Common myeloid progenitor, CD34-positive (primary cell): ENCODE results near the gene SLX9.

Experiments
- CTCF ChIA-PET: fragments of 350-600 bp; sonication (Branson Sonifier 250); formaldehyde crosslinking; loops from one replicate; lab custom pipeline; 2021; ENCODE audit warnings: antibody characterized with exemption; lab: Charles Lee
- POLR2A ChIA-PET: fragments of 350-600 bp; sonication (Branson Sonifier 250); formaldehyde crosslinking; loops from one replicate; lab custom pipeline; 2021; ENCODE audit warnings: antibody characterized with exemption; lab: Charles Lee
- DNase-seq, 3 donors: peaks; one replicate each; pipeline versions ENCODE4 v3.0.0 to v3.0.0-alpha.2; 2013
- H3K27ac ChIP-seq, 2 experiments: 1 replicate in 1 of 2; 2 replicates in 1 of 2; pipeline ENCODE4 v1.7.0; 2013; ENCODE audit warnings: inconsistent platforms in 2 of 2, low read length in 2 of 2, mild to moderate bottlenecking in 2 of 2, low read depth in 1 of 2, moderate library complexity in 1 of 2; ENCODE audit not compliant: severe bottlenecking in 2 of 2, insufficient read depth in 1 of 2, poor library complexity in 1 of 2
- H3K27me3 ChIP-seq, 5 experiments: replicated peaks in 2 of 5; 1 replicate in 3 of 5; 2 replicates in 2 of 5; pipeline versions ENCODE4 v1.6.1 to v1.7.0; 2013; ENCODE audit warnings: low read length in 4 of 5, mild to moderate bottlenecking in 2 of 5, moderate library complexity in 2 of 5, inconsistent platforms in 1 of 5; ENCODE audit not compliant: insufficient read depth in 5 of 5, control insufficient read depth in 4 of 5
- H3K36me3 ChIP-seq, 4 experiments: 1 replicate in 2 of 4; 2 replicates in 2 of 4; pipeline versions ENCODE4 v1.6.1 to v1.7.0; 2013; ENCODE audit warnings: low read length in 3 of 4, control low read depth in 1 of 4, mild to moderate bottlenecking in 1 of 4; ENCODE audit not compliant: control insufficient read depth in 4 of 4, insufficient read depth in 4 of 4
- H3K4me1 ChIP-seq, 4 experiments: 1 replicate in 3 of 4; 2 replicates in 1 of 4; pipeline versions ENCODE4 v1.6.1 to v1.7.1; 2013; ENCODE audit warnings: low read length in 3 of 4, mild to moderate bottlenecking in 3 of 4, control low read depth in 1 of 4, inconsistent platforms in 1 of 4, moderate library complexity in 1 of 4; ENCODE audit not compliant: control insufficient read depth in 4 of 4, insufficient read depth in 4 of 4; ENCODE audit errors: control extremely low read depth in 1 of 4
- H3K4me3 ChIP-seq, 7 experiments: 1 replicate in 4 of 7; 2 replicates in 3 of 7; pipeline versions ENCODE4 v1.5.1 to v1.7.0; 2013; ENCODE audit warnings: mild to moderate bottlenecking in 7 of 7, low read length in 6 of 7, moderate library complexity in 6 of 7, inconsistent platforms in 2 of 7, low read depth in 2 of 7, control low read depth in 1 of 7; ENCODE audit not compliant: insufficient read depth in 4 of 7, control insufficient read depth in 1 of 7; ENCODE audit errors: extremely low read depth in 1 of 7
- H3K9me3 ChIP-seq, 5 experiments: 1 replicate in 4 of 5; 2 replicates in 1 of 5; pipeline versions ENCODE4 v1.6.1 to v1.7.1; 2013; ENCODE audit warnings: low read length in 4 of 5, mild to moderate bottlenecking in 2 of 5, inconsistent platforms in 1 of 5, low read depth in 1 of 5, moderate library complexity in 1 of 5; ENCODE audit not compliant: control insufficient read depth in 4 of 5, insufficient read depth in 2 of 5; ENCODE audit errors: control extremely low read depth in 1 of 5
- WGBS: methylation state at CpG from one replicate; pipeline ENCODE4 v1.1.5; 2013; ENCODE audit not compliant: insufficient coverage; 5-methylcytosine and 5-hydroxymethylcytosine counted together

Gene SLX9

GRCh38 chr21:44987886-44988606 lies 48.2 kb downstream of the SLX9 start:
- Histone ChIP-seq H3K9me3 (no peaks in the 10 kb centered on the region), H3K36me3 (no peaks in the 10 kb centered on the region), H3K4me3 (no peak overlapping the region), H3K27me3 (peaks cover 0 to 3% (median 0%) of the 10 kb centered on the region in 5 experiments), H3K27ac (no peak overlapping the region), H3K4me1 (peaks cover 0 to 11% (median 0%) of the 10 kb centered on the region in 4 experiments)
- ChIA-PET POLR2A (interaction anchor here (0.6 kb wide), 1 partner anchor 38 kb away, joined by 4 read pairs; no protein-coding TSS in a partner anchor), CTCF (interaction anchor here (1.3 to 1.6 kb wide), 2 partner anchors 11 to 38 kb away, joined by 3 to 4 read pairs; no protein-coding TSS in a partner anchor)
- peak in 1 of 3 donors; percentile 9 for DNase-seq
- 75% methylated on average over 31 of the region's 37 CpGs for WGBS

GRCh38 chr21:44988607-44989536 lies 49.0 kb downstream of the SLX9 start:
- ChIA-PET POLR2A (interaction anchor here (0.6 kb wide), 1 partner anchor 39 kb away, joined by 4 read pairs; no protein-coding TSS in a partner anchor), CTCF (interaction anchor here (1.6 kb wide), 1 partner anchor 39 kb away, joined by 3 read pairs; no protein-coding TSS in a partner anchor)
- Histone ChIP-seq H3K27ac (no peak overlapping the region), H3K4me3 (no peak overlapping the region), H3K9me3 (no peaks in the 10 kb centered on the region), H3K27me3 (peaks cover 0 to 3% (median 0%) of the 10 kb centered on the region in 5 experiments), H3K4me1 (peaks cover 0 to 7% (median 0%) of the 10 kb centered on the region in 4 experiments), H3K36me3 (no peaks in the 10 kb centered on the region)
- WGBS, result 94% methylated on average over 19 of the region's 20 CpGs
- no peak for DNase-seq

GRCh38 chr21:44989537-44989886 lies 49.7 kb downstream of the SLX9 start:
- peaks cover 0 to 7% (median 0%) of the 10 kb centered on the region in 4 experiments for H3K4me1 ChIP-seq
- POLR2A ChIA-PET, result no interaction called here
- no peak overlapping the region for H3K4me3 ChIP-seq
- H3K9me3 ChIP-seq, result no peaks in the 10 kb centered on the region
- H3K36me3 ChIP-seq, result no peaks in the 10 kb centered on the region
- no peak overlapping the region for H3K27ac ChIP-seq
- CTCF ChIA-PET, result no interaction called here
- DNase-seq, result no peak
- WGBS, result 93% methylated on average over 8 of the region's 8 CpGs
- H3K27me3 ChIP-seq, result peaks cover 0 to 3% (median 0%) of the 10 kb centered on the region in 5 experiments

GRCh38 chr21:44989943-44990780 lies 50.3 kb downstream of the SLX9 start:
- POLR2A ChIA-PET, result no interaction called here
- Histone ChIP-seq H3K36me3 (no peaks in the 10 kb centered on the region), H3K27ac (no peak overlapping the region), H3K27me3 (peaks cover 0 to 3% (median 0%) of the 10 kb centered on the region in 5 experiments), H3K9me3 (no peaks in the 10 kb centered on the region), H3K4me1 (peaks cover 0 to 7% (median 0%) of the 10 kb centered on the region in 4 experiments), H3K4me3 (no peak overlapping the region)
- WGBS, result 96% methylated on average over 53 of the region's 53 CpGs
- CTCF ChIA-PET, result interaction anchor here (0.9 kb wide), 1 partner anchor 20 kb away, joined by 4 read pairs; no protein-coding TSS in a partner anchor
- no peak for DNase-seq

- DNase-seq, result no peak
- ChIA-PET POLR2A (no interaction called here), CTCF (interaction anchor here (0.9 kb wide), 1 partner anchor 21 kb away, joined by 4 read pairs; no protein-coding TSS in a partner anchor)
- Histone ChIP-seq H3K27me3 (no peaks in the 10 kb centered on the region), H3K9me3 (no peaks in the 10 kb centered on the region), H3K4me3 (no peak overlapping the region), H3K27ac (no peak overlapping the region), H3K4me1 (peaks cover 0 to 7% (median 0%) of the 10 kb centered on the region in 4 experiments), H3K36me3 (no peaks in the 10 kb centered on the region)
- WGBS, result 87% methylated on average over 10 of the region's 13 CpGs
Observed at GRCh38 chr21:44990921-44991320, 51.1 kb downstream of the SLX9 start.

- DNase-seq, result no peak
- Histone ChIP-seq H3K9me3 (no peaks in the 10 kb centered on the region), H3K27ac (no peak overlapping the region), H3K4me3 (no peak overlapping the region), H3K27me3 (no peaks in the 10 kb centered on the region), H3K36me3 (no peaks in the 10 kb centered on the region), H3K4me1 (peaks cover 0 to 7% (median 0%) of the 10 kb centered on the region in 4 experiments)
- ChIA-PET POLR2A (no interaction called here), CTCF (no interaction called here)
- WGBS, result 87% methylated on average over 27 of the region's 38 CpGs
Observed at GRCh38 chr21:44991538-44992483, 52.0 kb downstream of the SLX9 start.
